ENCODE results near the gene ATG14. TPM values are rescaled to one million over a fixed set of nuclear protein-coding genes. Genes with fewer than 3 reads are reported as not detected.
"Not testable (repeated sequence)": the region's sequence is repeated elsewhere in the genome, so short reads cannot be mapped to it uniquely, and the experiment has no call there.

Gene ATG14, protein sequence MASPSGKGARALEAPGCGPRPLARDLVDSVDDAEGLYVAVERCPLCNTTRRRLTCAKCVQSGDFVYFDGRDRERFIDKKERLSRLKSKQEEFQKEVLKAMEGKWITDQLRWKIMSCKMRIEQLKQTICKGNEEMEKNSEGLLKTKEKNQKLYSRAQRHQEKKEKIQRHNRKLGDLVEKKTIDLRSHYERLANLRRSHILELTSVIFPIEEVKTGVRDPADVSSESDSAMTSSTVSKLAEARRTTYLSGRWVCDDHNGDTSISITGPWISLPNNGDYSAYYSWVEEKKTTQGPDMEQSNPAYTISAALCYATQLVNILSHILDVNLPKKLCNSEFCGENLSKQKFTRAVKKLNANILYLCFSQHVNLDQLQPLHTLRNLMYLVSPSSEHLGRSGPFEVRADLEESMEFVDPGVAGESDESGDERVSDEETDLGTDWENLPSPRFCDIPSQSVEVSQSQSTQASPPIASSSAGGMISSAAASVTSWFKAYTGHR
- 12.5 TPM for total RNA-seq
- long read RNA-seq, full-length matches to known transcripts, result 3 of 12 reads
- long read RNA-seq, partial matches to known transcripts, result 8 of 12 reads
- long read RNA-seq, other reads (novel, unspliced or antisense), result 1 of 12 reads

- DNase-seq (ENCODE audit: low spot score), result peak; percentile 92
- intact Hi-C loops (cut with DNase I), result loop anchor here (5.0 kb wide), 1 partner anchor 134 kb away; no protein-coding TSS in a partner anchor
Measured at GRCh38 chr14:55411426-55412389, at the start of gene ATG14. Gene ATG14, minus strand, starts transcription at chr14:55411830. Its CDS starts 8 bp downstream, at chr14:55411822.

GRCh38 chr14:55458800-55459515 lies 47.3 kb upstream of the ATG14 start:
- no peak for DNase-seq (ENCODE audit: low spot score)
- intact Hi-C loops (cut with DNase I), result no loop called here

- no peak for DNase-seq (ENCODE audit: low spot score)
- intact Hi-C loops (cut with DNase I), result no loop called here
Measured at GRCh38 chr14:55457496-55457895, 45.9 kb upstream of the ATG14 start.

- DNase-seq (ENCODE audit: low spot score); intact Hi-C loops (cut with DNase I): not testable (repeated sequence)
Measured at GRCh38 chr14:55456411-55456810, 44.8 kb upstream of the ATG14 start.

- DNase-seq (ENCODE audit: low spot score), result no peak
- intact Hi-C loops (cut with DNase I), result no loop called here
Measured at GRCh38 chr14:55454264-55455002, 42.8 kb upstream of the ATG14 start.

- intact Hi-C loops (cut with DNase I), result no loop called here
Measured at GRCh38 chr14:55451950-55452349, 40.3 kb upstream of the ATG14 start.

DNA sequence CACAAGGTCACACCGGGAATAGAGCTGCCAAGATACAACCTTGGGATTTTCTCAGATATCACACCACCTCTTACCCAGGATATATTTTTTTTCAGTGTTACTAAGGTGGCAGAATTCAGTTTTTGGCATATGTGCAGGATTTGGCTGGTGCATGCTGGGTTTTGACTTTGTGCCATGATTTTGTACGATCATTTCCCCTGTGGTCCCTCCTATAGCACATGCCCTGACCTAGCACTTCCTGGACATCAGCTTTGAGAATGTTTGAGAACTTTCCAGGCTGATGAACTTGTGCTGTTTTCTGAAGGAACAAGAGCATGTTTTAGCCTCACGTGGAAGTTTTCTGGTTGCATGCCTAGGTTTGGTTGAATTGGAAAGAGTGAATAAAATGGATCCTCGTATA lies 39.8 kb upstream of the ATG14 start:
- intact Hi-C loops (cut with DNase I), result no loop called here
- DNase-seq (ENCODE audit: low spot score), result no peak

More at GRCh38 chr14:55451950-55452349, 40.3 kb upstream of the ATG14 start:
- no peak for DNase-seq (ENCODE audit: low spot score)

GRCh38 chr14:55450987-55451386 lies 39.4 kb upstream of the ATG14 start:
- no peak for DNase-seq (ENCODE audit: low spot score)
- intact Hi-C loops (cut with DNase I), result no loop called here

GRCh38 chr14:55450539-55450938 lies 38.9 kb upstream of the ATG14 start:
- intact Hi-C loops (cut with DNase I), result no loop called here

GRCh38 chr14:55450124-55450523 lies 38.5 kb upstream of the ATG14 start:
- no peak for DNase-seq (ENCODE audit: low spot score)
- intact Hi-C loops (cut with DNase I), result no loop called here

More at GRCh38 chr14:55450539-55450938, 38.9 kb upstream of the ATG14 start:
- DNase-seq (ENCODE audit: low spot score), result no peak

GRCh38 chr14:55449116-55449515 lies 37.5 kb upstream of the ATG14 start:
- no peak for DNase-seq (ENCODE audit: low spot score)
- intact Hi-C loops (cut with DNase I), result loop anchor here (5.0 to 10.0 kb wide), 2 partner anchors 123 to 216 kb away; no protein-coding TSS in a partner anchor

- no peak for DNase-seq (ENCODE audit: low spot score)
- intact Hi-C loops (cut with DNase I), result loop anchor here (5.0 to 10.0 kb wide), 2 partner anchors 124 to 217 kb away; no protein-coding TSS in a partner anchor
Measured at GRCh38 chr14:55448141-55448614, 36.5 kb upstream of the ATG14 start.

GRCh38 chr14:55446833-55447232 lies 35.2 kb upstream of the ATG14 start:
- intact Hi-C loops (cut with DNase I), result loop anchor here (5.0 to 10.0 kb wide), 2 partner anchors 125 to 218 kb away; no protein-coding TSS in a partner anchor
- DNase-seq (ENCODE audit: low spot score), result no peak

DNA sequence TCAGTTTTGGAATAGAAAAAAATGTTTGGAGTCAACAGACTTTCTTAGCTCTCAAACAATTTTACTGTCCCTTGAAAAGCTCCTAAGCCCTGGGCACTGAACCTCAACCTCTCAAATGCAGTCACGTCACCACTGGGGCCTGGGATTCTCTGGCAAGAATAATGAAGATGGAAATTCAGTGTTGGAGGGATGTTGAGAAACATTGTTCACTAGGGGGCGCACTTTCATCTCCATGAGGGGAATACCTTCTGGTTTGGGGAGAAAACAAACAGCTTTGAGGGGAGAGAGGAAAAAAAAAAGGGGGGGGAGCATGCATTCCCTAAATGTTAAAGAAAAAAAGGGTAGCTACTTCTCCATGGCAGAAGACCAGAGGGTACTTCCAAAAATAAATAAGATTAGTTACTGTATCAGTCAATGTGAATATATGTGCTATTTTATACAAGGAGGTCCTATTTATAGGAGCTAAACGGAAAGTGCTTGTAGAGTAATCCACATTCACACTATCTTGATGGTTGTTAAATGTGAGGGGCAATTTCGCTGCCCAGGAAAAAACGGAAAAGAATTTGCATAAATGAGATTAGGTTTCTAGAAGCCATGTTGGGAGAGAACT lies 34.6 kb upstream of the ATG14 start:
- intact Hi-C loops (cut with DNase I), result loop anchor here (5.0 to 10.0 kb wide), 2 partner anchors 126 to 219 kb away; no protein-coding TSS in a partner anchor
- DNase-seq (ENCODE audit: low spot score), result no peak

DNA sequence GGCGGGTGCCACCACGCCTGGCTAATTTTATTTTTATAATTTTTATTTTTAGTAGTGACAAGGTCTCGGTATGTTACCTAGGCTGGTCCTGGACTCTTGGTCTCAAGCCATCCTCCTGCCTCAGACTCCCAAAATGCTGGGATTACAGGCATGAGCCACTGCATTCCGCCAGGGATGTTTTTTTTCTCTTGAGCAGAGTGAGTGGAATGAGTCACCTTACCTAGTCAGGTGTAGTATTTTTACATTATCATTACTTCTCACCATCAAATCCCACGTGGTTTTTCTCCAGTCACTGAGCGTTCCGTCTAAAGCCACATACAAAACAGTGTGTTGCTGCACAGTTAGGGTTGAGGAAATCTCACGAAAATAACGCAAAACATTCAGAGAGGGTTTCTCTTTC lies 29.7 kb upstream of the ATG14 start:
- intact Hi-C loops (cut with DNase I), result loop anchor here (10.0 kb wide), 1 partner anchor 224 kb away; no protein-coding TSS in a partner anchor
- DNase-seq (ENCODE audit: low spot score), result no peak

- intact Hi-C loops (cut with DNase I), result loop anchor here (10.0 kb wide), 1 partner anchor 224 kb away; no protein-coding TSS in a partner anchor
- DNase-seq (ENCODE audit: low spot score), result no peak
Measured at GRCh38 chr14:55440385-55440784, 28.8 kb upstream of the ATG14 start, which contains the start of gene TBPL2. Gene TBPL2, minus strand, starts transcription at chr14:55440616. Its CDS starts 167 bp downstream, at chr14:55440449.

DNA sequence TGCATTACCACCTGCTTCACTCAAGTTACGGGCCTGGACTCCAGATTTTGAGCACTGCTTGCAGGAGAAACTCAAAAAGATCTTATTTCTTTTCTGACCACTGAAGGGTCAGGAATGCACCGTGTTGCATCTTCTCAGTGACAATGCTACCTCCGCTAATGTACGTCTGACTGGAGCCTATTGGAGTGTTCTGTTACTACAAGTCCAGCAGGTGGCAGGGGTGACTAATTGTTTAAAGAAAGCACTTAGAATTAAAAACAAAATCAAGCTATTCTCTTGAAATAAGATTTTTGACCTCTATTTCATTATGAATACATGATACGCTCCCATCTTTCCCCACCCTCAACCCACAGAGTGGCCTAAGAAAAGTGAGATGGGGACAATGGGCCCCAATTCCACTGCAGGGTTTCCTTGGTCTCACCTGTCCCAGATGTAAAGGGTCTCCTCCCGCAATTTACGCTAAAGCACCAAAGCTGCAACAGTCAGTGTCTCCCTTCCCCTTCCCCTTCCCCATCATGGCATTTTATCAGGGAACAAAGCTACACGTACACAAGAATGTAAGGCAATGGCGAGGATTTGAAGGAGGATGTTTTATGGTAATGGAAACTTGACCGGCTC lies 26.5 kb upstream of the ATG14 start:
- intact Hi-C loops (cut with DNase I), result loop anchor here (5.0 kb wide), 1 partner anchor 1034 kb away; no protein-coding TSS in a partner anchor
- DNase-seq (ENCODE audit: low spot score), result no peak

Data from cardiac septum (tissue), 1 donor.